Lower leg skin (tissue), 4 donors: ENCODE results near the gene HACL1. TPM values are rescaled to one million over a fixed set of nuclear protein-coding genes. Genes with fewer than 3 reads are reported as not detected.

Experiments used
- DNase-seq, 2 donors: peaks; one replicate each; pipeline ENCODE4 v3.0.0-alpha.2; 2019; ENCODE audit warnings: low spot score in 2 of 2
- H3K4me3 ChIP-seq: fragments of 200-600 bp; sonication (generic); 2 replicates; pipeline ENCODE4 v1.5.1; 2017; ENCODE audit warnings: mild to moderate bottlenecking, low read depth; ENCODE audit not compliant: poor library complexity, severe bottlenecking
- CTCF ChIP-seq, 3 donors: fragments of 450-650 bp; IDR thresholded peaks; one replicate each; pipeline ENCODE4 v1.5.1; 2016; ENCODE audit warnings: antibody characterized with exemption in 3 of 3, mild to moderate bottlenecking in 3 of 3, moderate library complexity in 2 of 3
- POLR2A ChIP-seq, 2 donors: fragments of 450-650 bp; IDR thresholded peaks; one replicate each; pipeline ENCODE4 v1.6.1; 2016 to 2017; ENCODE audit warnings: antibody characterized with exemption in 2 of 2, mild to moderate bottlenecking in 1 of 2, moderate library complexity in 1 of 2
- WGBS, 2 donors: methylation state at CpG; one replicate each; pipeline ENCODE4 v1.1.5; 2018; 5-methylcytosine and 5-hydroxymethylcytosine counted together
- intact Hi-C: fragments of 100-400 bp; cut with DNase I; formaldehyde crosslinking; loops from one replicate; pipeline ENCODE4 v1.15.0; 2023; ENCODE audit warnings: low total_unique reads
- total RNA-seq, 4 donors: library from RNA; depleted of rRNA; stranded (reverse); fragments of >200 nt; gene quantifications; one replicate each; pipeline ENCODE4 v1.1.0, GENCODE V29; 2016

HACL1 gene
- total RNA-seq, 4 donors from 2014 or later, result 13.6 to 20.4 (median 18.2) TPM

- DNase-seq, result no peak
- WGBS, 2 donors, result 88 to 90% methylated on average over 3 of the region's 3 CpGs
- H3K4me3 ChIP-seq, result no peak overlapping the region
- intact Hi-C loops, result no loop called here
- TF ChIP-seq CTCF (IDR thresholded peaks at IDR 0.05) (no peak), POLR2A (IDR thresholded peaks at IDR 0.05) (no peak)
Observed at GRCh38 chr3:15553749-15554148, 47.6 kb downstream of the HACL1 start.

- TF ChIP-seq POLR2A (IDR thresholded peaks at IDR 0.05) (no peak), CTCF (IDR thresholded peaks at IDR 0.05) (no peak)
- 95% methylated on average over 1 of the region's 1 CpG; no CpG with 5 or more reads in 1 of the 2 donors for whole genome bisulfite sequencing, 2 donors
- no peak overlapping the region for H3K4me3 ChIP-seq
- DNase-seq, result no peak
- intact Hi-C loops, result no loop called here
Observed at GRCh38 chr3:15551902-15552301, 49.5 kb downstream of the HACL1 start.

- DNase-seq, result no peak
- no peak overlapping the region for H3K4me3 ChIP-seq
- 83 to 84% methylated on average over 6 of the region's 6 CpGs for WGBS, 2 donors
- intact Hi-C loops, result no loop called here
- TF ChIP-seq CTCF (IDR thresholded peaks at IDR 0.05) (no peak), POLR2A (IDR thresholded peaks at IDR 0.05) (no peak)
Observed at GRCh38 chr3:15549846-15550245, 51.5 kb downstream of the HACL1 start.

GRCh38 chr3:15542614-15543013 is 58.8 kb downstream of the HACL1 start:
- no peak overlapping the region for H3K4me3 ChIP-seq
- intact Hi-C loops, result no loop called here
- TF ChIP-seq POLR2A (IDR thresholded peaks at IDR 0.05) (no peak), CTCF (IDR thresholded peaks at IDR 0.05) (no peak)
- 42 to 49% methylated on average over 5 of the region's 5 CpGs for WGBS, 2 donors
- no peak for DNase-seq

- 96 to 98% methylated on average over 4 of the region's 4 CpGs for WGBS, 2 donors
- DNase-seq, result no peak
- no peak overlapping the region for H3K4me3 ChIP-seq
- no peak for TF ChIP-seq CTCF (IDR thresholded peaks at IDR 0.05)
- no peak for TF ChIP-seq POLR2A (IDR thresholded peaks at IDR 0.05)
- intact Hi-C loops, result no loop called here
Observed at GRCh38 chr3:15541371-15541770, 60.0 kb downstream of the HACL1 start.

GRCh38 chr3:15539066-15539465 is 62.3 kb downstream of the HACL1 start:
- H3K4me3 ChIP-seq, result no peak overlapping the region
- TF ChIP-seq POLR2A (IDR thresholded peaks at IDR 0.05) (no peak), CTCF (IDR thresholded peaks at IDR 0.05) (no peak)
- intact Hi-C loops, result no loop called here
- no peak for DNase-seq
- whole genome bisulfite sequencing, 2 donors, result 100% methylated on average over 1 of the region's 1 CpG
